ENCODE data around the gene TMEM25.

TMEM25 gene

GRCh38 chr11:118514103-118514502 is 16.9 kb upstream of the TMEM25 start:
- no peaks in the 10 kb centered on the region for H3K9me3 ChIP-seq (ENCODE audit: low read length)
- H3K9me2 ChIP-seq (ENCODE audit: low read depth, low read length), result no peaks in the 10 kb centered on the region
- H3K4me3 ChIP-seq (ENCODE audit: low read depth, low read length, poor library complexity, severe bottlenecking), result no peak overlapping the region
- H2AFZ ChIP-seq (ENCODE audit: low read length), result no peak overlapping the region
- H3K79me2 ChIP-seq (ENCODE audit: insufficient read depth, low read length), result no peaks in the 10 kb centered on the region
- no peaks in the 10 kb centered on the region for H3K4me1 ChIP-seq (ENCODE audit: insufficient read depth, low read length, severe bottlenecking)
- H3F3A ChIP-seq (ENCODE audit: insufficient read depth, low read length), result no peaks in the 10 kb centered on the region
- no peak overlapping the region for H3K27ac ChIP-seq (ENCODE audit: low read depth, low read length, poor library complexity, severe bottlenecking)
- no peak overlapping the region for H3K4me2 ChIP-seq (ENCODE audit: low read length)
- peaks cover 69% of the 10 kb centered on the region for H3K36me3 ChIP-seq (ENCODE audit: insufficient read depth, low read length)
- no peak for TF ChIP-seq EZH2 (IDR thresholded peaks at IDR 0.05; ENCODE audit: borderline replicate concordance, low read length)
- H3K9ac ChIP-seq (ENCODE audit: low read length), result no peak overlapping the region
- no peaks in the 10 kb centered on the region for H4K20me1 ChIP-seq (ENCODE audit: insufficient read depth, low read length)
- H3K27me3 ChIP-seq (ENCODE audit: insufficient read depth, low read length), result no peaks in the 10 kb centered on the region

- Histone ChIP-seq H3K9me2 (ENCODE audit: low read depth, low read length) (no peaks in the 10 kb centered on the region), H3K36me3 (ENCODE audit: insufficient read depth, low read length) (peaks cover 63% of the 10 kb centered on the region), H3K4me3 (ENCODE audit: low read depth, low read length, poor library complexity, severe bottlenecking) (no peak overlapping the region)
Observed at GRCh38 chr11:118519549-118519948, 11.4 kb upstream of the TMEM25 start.

GRCh38 chr11:118521892-118522311 is 9.1 kb upstream of the TMEM25 start:
- no peak for TF ChIP-seq CTCF (IDR thresholded peaks at IDR 0.05; ENCODE audit: low read length)
- TF ChIP-seq EZH2 (IDR thresholded peaks at IDR 0.05; ENCODE audit: borderline replicate concordance, low read length), result no peak
- no peak overlapping the region for H3K4me2 ChIP-seq (ENCODE audit: low read length)
- no peak overlapping the region for H3K4me3 ChIP-seq (ENCODE audit: low read depth, low read length, poor library complexity, severe bottlenecking)
- H4K20me1 ChIP-seq (ENCODE audit: insufficient read depth, low read length), result no peaks in the 10 kb centered on the region
- no peak overlapping the region for H3K27ac ChIP-seq (ENCODE audit: low read depth, low read length, poor library complexity, severe bottlenecking)
- H3K9me2 ChIP-seq (ENCODE audit: low read depth, low read length), result no peaks in the 10 kb centered on the region
- H3K79me2 ChIP-seq (ENCODE audit: insufficient read depth, low read length), result no peaks in the 10 kb centered on the region
- H3K4me1 ChIP-seq (ENCODE audit: insufficient read depth, low read length, severe bottlenecking), result no peaks in the 10 kb centered on the region
- no peaks in the 10 kb centered on the region for H3K27me3 ChIP-seq (ENCODE audit: insufficient read depth, low read length)
- H3F3A ChIP-seq (ENCODE audit: insufficient read depth, low read length), result no peaks in the 10 kb centered on the region
- no peaks in the 10 kb centered on the region for H3K9me3 ChIP-seq (ENCODE audit: low read length)
- no peak overlapping the region for H3K9ac ChIP-seq (ENCODE audit: low read length)
- peaks cover 53% of the 10 kb centered on the region for H3K36me3 ChIP-seq (ENCODE audit: insufficient read depth, low read length)
- H2AFZ ChIP-seq (ENCODE audit: low read length), result no peak overlapping the region

More at GRCh38 chr11:118519549-118519948, 11.4 kb upstream of the TMEM25 start:
- Histone ChIP-seq H3K9ac (ENCODE audit: low read length) (no peak overlapping the region), H3K9me3 (ENCODE audit: low read length) (no peaks in the 10 kb centered on the region), H2AFZ (ENCODE audit: low read length) (no peak overlapping the region), H3K27me3 (ENCODE audit: insufficient read depth, low read length) (no peaks in the 10 kb centered on the region), H3K4me2 (ENCODE audit: low read length) (no peak overlapping the region), H3K4me1 (ENCODE audit: insufficient read depth, low read length, severe bottlenecking) (no peaks in the 10 kb centered on the region), H3K27ac (ENCODE audit: low read depth, low read length, poor library complexity, severe bottlenecking) (no peak overlapping the region), H3F3A (ENCODE audit: insufficient read depth, low read length) (no peaks in the 10 kb centered on the region), H3K79me2 (ENCODE audit: insufficient read depth, low read length) (no peaks in the 10 kb centered on the region), H4K20me1 (ENCODE audit: insufficient read depth, low read length) (no peaks in the 10 kb centered on the region)
- no peak for TF ChIP-seq EZH2 (IDR thresholded peaks at IDR 0.05; ENCODE audit: borderline replicate concordance, low read length)
- no peak for TF ChIP-seq CTCF (IDR thresholded peaks at IDR 0.05; ENCODE audit: low read length)

- no peaks in the 10 kb centered on the region for H3K27me3 ChIP-seq (ENCODE audit: insufficient read depth, low read length)
- peaks cover 49% of the 10 kb centered on the region for H3K36me3 ChIP-seq (ENCODE audit: insufficient read depth, low read length)
- peak; percentile 7; the same call in 1 of the 2 replicates for TF ChIP-seq CTCF (IDR thresholded peaks at IDR 0.05; ENCODE audit: low read length)
- TF ChIP-seq EZH2 (IDR thresholded peaks at IDR 0.05; ENCODE audit: borderline replicate concordance, low read length), result no peak
- H3K9ac ChIP-seq (ENCODE audit: low read length), result no peak overlapping the region
- no peak overlapping the region for H2AFZ ChIP-seq (ENCODE audit: low read length)
- H3F3A ChIP-seq (ENCODE audit: insufficient read depth, low read length), result no peaks in the 10 kb centered on the region
- H3K4me2 ChIP-seq (ENCODE audit: low read length), result no peak overlapping the region
- H3K9me2 ChIP-seq (ENCODE audit: low read depth, low read length), result no peaks in the 10 kb centered on the region
- no peaks in the 10 kb centered on the region for H3K4me1 ChIP-seq (ENCODE audit: insufficient read depth, low read length, severe bottlenecking)
- H4K20me1 ChIP-seq (ENCODE audit: insufficient read depth, low read length), result no peaks in the 10 kb centered on the region
- no peak overlapping the region for H3K4me3 ChIP-seq (ENCODE audit: low read depth, low read length, poor library complexity, severe bottlenecking)
- no peaks in the 10 kb centered on the region for H3K79me2 ChIP-seq (ENCODE audit: insufficient read depth, low read length)
- H3K9me3 ChIP-seq (ENCODE audit: low read length), result no peaks in the 10 kb centered on the region
- no peak overlapping the region for H3K27ac ChIP-seq (ENCODE audit: low read depth, low read length, poor library complexity, severe bottlenecking)
Observed at GRCh38 chr11:118522571-118523072, 8.4 kb upstream of the TMEM25 start.
